K562 (cell line): ENCODE measurements around the gene PRDM16. TPM values are rescaled to one million over a fixed set of nuclear protein-coding genes. Genes with fewer than 3 reads are reported as not detected.

ENCODE experiments used
- ATAC-seq: fragments of 200-7000 bp; cut with Tn5 transposase; 3 replicates; pipeline ENCODE4 v1.9.1; 2020; ENCODE audit warnings: moderate library complexity
- BruUV-seq: library from RNA; stranded (reverse); fragments of 400-500 nt; replicated peaks from 2 replicates; lab custom pipeline; 2021; lab: Mats Ljungman, UMichigan
- CTCF ChIA-PET: fragments of 300-600 bp; formaldehyde crosslinking; extraction: SDS; loops from one replicate; lab custom pipeline; 2021; ENCODE audit warnings: low intra/inter-chr PET ratio; lab: Yijun Ruan, JAX
- POLR2A ChIA-PET: fragments of 300-600, 350-650 bp; sonication (Branson Sonifier 250); formaldehyde crosslinking; extraction: SDS; loops from one replicate; lab custom pipeline; 2021; ENCODE audit warnings: antibody characterized with exemption, inconsistent platforms; lab: Yijun Ruan, JAX
- DNase-seq, 4 experiments: peaks; one replicate each; pipeline versions ENCODE4 v3.0.0 to v3.0.0-alpha.2; 2011 to 2018; ENCODE audit warnings: low spot score in 3 of 4, mixed read lengths in 3 of 4; ENCODE audit errors: extremely low read depth in 1 of 4
- FAIRE-seq: peaks from 2 replicates; lab custom pipeline; 2011; peaks lifted over from hg19 to GRCh38; lab: Jason Lieb, UNC
- H2AFZ ChIP-seq: 2 replicates; pipeline ENCODE4 v1.6.0; 2011; ENCODE audit warnings: low read depth, low read length, control low read depth, inconsistent platforms
- H3K27ac ChIP-seq: fragments of 200-600 bp; 3 replicates; pipeline ENCODE4 v1.8.0; 2011; ENCODE audit warnings: low read depth, mild to moderate bottlenecking, control low read depth, inconsistent platforms, low read length, moderate library complexity, mixed read lengths; ENCODE audit errors: extremely low read depth
- H3K27me3 ChIP-seq, 2 experiments: fragments of 300-600 bp in 1 of 2; 2 replicates in 1 of 2; 3 replicates in 1 of 2; pipeline versions ENCODE4 v1.6.0 to v1.8.0; 2011; ENCODE audit warnings: inconsistent platforms in 2 of 2, low read length in 2 of 2, mild to moderate bottlenecking in 1 of 2, mixed read lengths in 1 of 2, moderate library complexity in 1 of 2; ENCODE audit not compliant: control insufficient read depth in 2 of 2, insufficient read depth in 2 of 2
- H3K36me3 ChIP-seq: fragments of 300-600 bp; 3 replicates; pipeline ENCODE4 v1.8.0; 2011; ENCODE audit warnings: mild to moderate bottlenecking, low read length, inconsistent platforms; ENCODE audit not compliant: control insufficient read depth, insufficient read depth
- H3K4me1 ChIP-seq, 2 experiments: fragments of 200-600 bp in 1 of 2; replicated peaks in 1 of 2; 2 replicates in 1 of 2; 3 replicates in 1 of 2; pipeline versions ENCODE4 v1.5.1 to v1.8.0; 2011; ENCODE audit warnings: inconsistent platforms in 2 of 2, low read length in 2 of 2, mild to moderate bottlenecking in 1 of 2, mixed read lengths in 1 of 2, moderate library complexity in 1 of 2; ENCODE audit not compliant: control insufficient read depth in 2 of 2, insufficient read depth in 2 of 2
- H3K4me2 ChIP-seq: 2 replicates; pipeline ENCODE4 v1.6.1; 2011; ENCODE audit warnings: low read length, control low read depth, inconsistent platforms, mixed read lengths; ENCODE audit not compliant: insufficient read depth
- H3K4me3 ChIP-seq: fragments of 200-600 bp; sonication (generic), shearing (Covaris generic); 2 replicates; pipeline ENCODE4 v1.5.1; 2016; ENCODE audit warnings: control low read depth, inconsistent platforms
- H3K79me2 ChIP-seq: fragments of 200-600 bp; 3 replicates; pipeline ENCODE4 v1.8.0; 2011; ENCODE audit warnings: low read length, inconsistent platforms; ENCODE audit not compliant: control insufficient read depth, insufficient read depth
- H3K9ac ChIP-seq, 2 experiments: 2 replicates each; pipeline versions ENCODE4 v1.6.0 to v1.6.1; 2011; ENCODE audit warnings: low read depth in 2 of 2, low read length in 2 of 2, control low read depth in 1 of 2, inconsistent platforms in 1 of 2, mild to moderate bottlenecking in 1 of 2, mixed read lengths in 1 of 2; ENCODE audit not compliant: insufficient read depth in 1 of 2
- H3K9me1 ChIP-seq: one replicate; pipeline ENCODE4 v1.6.0; 2011; ENCODE audit warnings: inconsistent platforms, mild to moderate bottlenecking, low read length, moderate library complexity; ENCODE audit not compliant: control insufficient read depth, insufficient read depth
- H3K9me3 ChIP-seq: replicated peaks from 2 replicates; pipeline ENCODE4 v1.5.1; 2011; ENCODE audit warnings: low read depth, low read length, inconsistent platforms; ENCODE audit not compliant: control insufficient read depth, insufficient read depth
- H4K20me1 ChIP-seq: replicated peaks from 2 replicates; pipeline ENCODE4 v1.6.1; 2011; ENCODE audit warnings: low read length, inconsistent platforms, mixed read lengths; ENCODE audit not compliant: control insufficient read depth, insufficient read depth
- ATF7 ChIP-seq: fragments of 450-650 bp; IDR thresholded peaks from 2 replicates; pipeline ENCODE4 v1.7.1; 2014; ENCODE audit warnings: mild to moderate bottlenecking, moderate library complexity
- E2F3 ChIP-seq: fragments of 250-450 bp; sonication (Bioruptor Pico); IDR thresholded peaks from 2 replicates; pipeline ENCODE4 v1.4.0; 2020; ENCODE audit warnings: mild to moderate bottlenecking
- GATAD2A ChIP-seq: fragments of 450-650 bp; IDR thresholded peaks from 2 replicates; pipeline ENCODE4 v1.6.1; 2017
- HLTF ChIP-seq: fragments of 450-650 bp; IDR thresholded peaks from 2 replicates; pipeline ENCODE4 v1.6.1; 2016
- HSF4 ChIP-seq: fragments of 250-450 bp; sonication (Bioruptor Pico); IDR thresholded peaks from 2 replicates; pipeline ENCODE4 v2.1.2; 2022; ENCODE audit warnings: mild to moderate bottlenecking, moderate library complexity, borderline replicate concordance
- KAT2B ChIP-seq: IDR thresholded peaks from one replicate; pipeline ENCODE4 v1.6.1; 2012; ENCODE audit warnings: low read depth, mild to moderate bottlenecking, control low read depth, inconsistent platforms, low read length, moderate library complexity
- OTX1 ChIP-seq: fragments of 450-650 bp; formaldehyde crosslinking; IDR thresholded peaks from 2 replicates; pipeline ENCODE4 v1.4.0; 2022; ENCODE audit warnings: mild to moderate bottlenecking
- PHF21A ChIP-seq: fragments of 450-650 bp; IDR thresholded peaks from 2 replicates; pipeline ENCODE4 v1.6.1; 2017; ENCODE audit warnings: low read depth, borderline replicate concordance
- RAD51 ChIP-seq: fragments of 450-650 bp; IDR thresholded peaks from 2 replicates; pipeline ENCODE4 v1.7.1; 2016; ENCODE audit warnings: low read depth, mild to moderate bottlenecking, borderline replicate concordance
- SRSF7 ChIP-seq: fragments of 200-400 bp; formaldehyde crosslinking; optimal IDR thresholded peaks from 2 replicates; pipeline ENCODE3; 2017; ENCODE audit warnings: mild to moderate bottlenecking, low read depth, low read length
- U2AF1 ChIP-seq: fragments of 200-400 bp; formaldehyde crosslinking; optimal IDR thresholded peaks from 2 replicates; pipeline ENCODE3; 2017; ENCODE audit warnings: mild to moderate bottlenecking, low read depth, low read length, moderate library complexity
- U2AF2 ChIP-seq: fragments of 200-400 bp; formaldehyde crosslinking; optimal IDR thresholded peaks from 2 replicates; pipeline ENCODE3; 2017; ENCODE audit warnings: low read depth, mild to moderate bottlenecking, low read length
- ZFX ChIP-seq: sonication (generic); formaldehyde crosslinking; IDR thresholded peaks from 2 replicates; pipeline ENCODE4 v1.8.0; 2022; ENCODE audit warnings: mild to moderate bottlenecking, missing genetic modification reagents, moderate library complexity
- ZNF274 ChIP-seq: IDR thresholded peaks from 2 replicates; pipeline ENCODE4 v1.6.1; 2011; ENCODE audit warnings: low read depth, mild to moderate bottlenecking, low read length, moderate library complexity, borderline replicate concordance
- ZNF589 ChIP-seq: fragments of 200-800 bp; sonication (Bioruptor generic); IDR thresholded peaks from 2 replicates; pipeline ENCODE4 v1.6.1; 2016; ENCODE audit warnings: low read depth, missing genetic modification characterization, missing compliant biosample characterization
- WGBS: fragments of 100-300 bp; shearing (Covaris generic); methylation state at CpG from one replicate; pipeline ENCODE4 v1.1.6; 2016; ENCODE audit warnings: low coverage, mixed read lengths; ENCODE audit not compliant: insufficient coverage; ENCODE audit errors: missing lambda C conversion rate; 5-methylcytosine and 5-hydroxymethylcytosine counted together
- in situ Hi-C: fragments of 300-500 bp; cut with MboI; formaldehyde crosslinking; loops from 4 replicates; pipeline ENCODE4 v1.15.0; 2018; ENCODE audit warnings: inconsistent platforms, mixed read lengths
- intact Hi-C: fragments of 100-400 bp; cut with micrococcal nuclease; formaldehyde crosslinking; loops from 2 replicates; pipeline ENCODE4 v1.14.2; 2022
- polyA plus RNA-seq, 8 experiments: library from polyadenylated mRNA; depleted of rRNA in 4 of 8; stranded (reverse) in 5 of 8; unstranded in 3 of 8; fragments of >200 nt; fragmentation: Nextera tagmentation in 2 of 8; fragmentation: Illumina TruSeq in 1 of 8; extraction: Ambion mirVana in 2 of 8; extraction: Trizol in 1 of 8; gene quantifications; 2 replicates each; pipeline versions ENCODE4 v1.2.1 to v1.2.3, GENCODE V29; 2011 to 2014; ENCODE audit warnings: inconsistent platforms in 1 of 8, missing spikeins in 1 of 8
- total RNA-seq, 7 experiments: library from RNA; depleted of rRNA in 6 of 7; stranded (reverse); fragments of >200 nt in 6 of 7; fragmentation: Illumina TruSeq in 2 of 7; extraction: Trizol in 2 of 7; gene quantifications; 2 replicates each; pipeline versions ENCODE4 v1.2.1 to v1.2.3, GENCODE V29; 2011 to 2021; ENCODE audit warnings: low replicate concordance in 1 of 7
- TF ChIP-seq, protein P1 (sequence below): fragments of 150-350 bp; conservative IDR thresholded peaks from 2 replicates; pipeline ENCODE4 v1.6.1; 2014; ENCODE audit warnings: low read length

PRDM16 gene
- total and polyA plus RNA-seq, 9 of the 15 experiments (the other 6 are each of a cell fraction or from before 2014, with no cell fraction given), result 0.10 to 0.27 TPM; not detected in 7

DNA sequence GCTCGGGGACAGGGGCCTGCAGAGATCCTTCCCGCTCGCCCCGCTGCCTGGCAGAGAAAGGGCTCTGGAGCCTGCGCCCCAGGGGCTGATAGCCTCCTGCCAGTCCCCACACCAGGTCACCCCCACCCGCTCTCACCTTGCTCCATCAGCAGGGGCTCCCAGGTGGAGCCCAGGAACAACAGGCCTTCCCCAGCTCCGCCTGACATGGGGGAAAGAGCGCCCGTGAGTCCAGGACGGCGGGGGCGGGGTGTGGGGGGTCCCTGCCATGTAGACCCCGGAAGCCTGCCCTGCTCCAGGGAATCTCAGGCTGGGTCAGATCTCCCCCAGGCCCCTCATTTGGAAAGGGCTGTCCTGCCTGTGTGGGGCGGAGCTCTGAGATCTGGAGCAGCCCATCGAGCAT lies 166.5 kb downstream of the PRDM16 start:
- no peak for ATAC-seq
- H3K27me3 ChIP-seq, result peaks cover 39 to 77% of the 10 kb centered on the region in 2 experiments

GRCh38 chr1:3236361-3236760 lies 167.4 kb downstream of the PRDM16 start:
- ChIA-PET CTCF (no interaction called here), POLR2A (interaction anchor here (0.6 kb wide), 1 partner anchor 10 kb away, joined by 3 read pairs; no protein-coding TSS in a partner anchor)
- intact Hi-C loops (no loop called here), in situ Hi-C loops (no loop called here)
- no peaks in the 10 kb centered on the region for H3K9me3 ChIP-seq
- FAIRE-seq (no peak), ATAC-seq (no peak), DNase-seq (no peak)
- no peak overlapping the region for H2AFZ ChIP-seq
- H3K27me3 ChIP-seq, result peaks cover 38 to 77% of the 10 kb centered on the region in 2 experiments; a peak in 4 of 5 replicates
- no peak overlapping the region for H3K4me3 ChIP-seq
- H3K79me2 ChIP-seq, result no peaks in the 10 kb centered on the region
- H3K27ac ChIP-seq, result no peak overlapping the region
- no peak overlapping the region for H3K4me2 ChIP-seq
- 1% methylated on average over 9 of the region's 9 CpGs for WGBS
- peaks cover 3% of the 10 kb centered on the region for H3K9me1 ChIP-seq
- H4K20me1 ChIP-seq, result peaks cover 9% of the 10 kb centered on the region
- peaks cover 0 to 14% of the 10 kb centered on the region in 2 experiments; a peak in 2 of 5 replicates for H3K4me1 ChIP-seq
- no peaks in the 10 kb centered on the region for H3K36me3 ChIP-seq
- BruUV-seq, result no TSS peak
- no peak overlapping the region for H3K9ac ChIP-seq
- no peak for TF ChIP-seq ZNF589 (CRISPR knock-in tag)
- TF ChIP-seq ZFX (CRISPR knock-in tag), result no peak
- no peak for TF ChIP-seq SRSF7
- no peak for TF ChIP-seq U2AF1
- TF ChIP-seq HLTF, result no peak
- no peak for TF ChIP-seq E2F3
- no peak for TF ChIP-seq HSF4 (CRISPR knock-in tag)
- no peak for TF ChIP-seq KAT2B
- no peak for TF ChIP-seq GATAD2A
- TF ChIP-seq ZNF274, result no peak
- no peak for TF ChIP-seq ATF7
- TF ChIP-seq, protein P1, sequence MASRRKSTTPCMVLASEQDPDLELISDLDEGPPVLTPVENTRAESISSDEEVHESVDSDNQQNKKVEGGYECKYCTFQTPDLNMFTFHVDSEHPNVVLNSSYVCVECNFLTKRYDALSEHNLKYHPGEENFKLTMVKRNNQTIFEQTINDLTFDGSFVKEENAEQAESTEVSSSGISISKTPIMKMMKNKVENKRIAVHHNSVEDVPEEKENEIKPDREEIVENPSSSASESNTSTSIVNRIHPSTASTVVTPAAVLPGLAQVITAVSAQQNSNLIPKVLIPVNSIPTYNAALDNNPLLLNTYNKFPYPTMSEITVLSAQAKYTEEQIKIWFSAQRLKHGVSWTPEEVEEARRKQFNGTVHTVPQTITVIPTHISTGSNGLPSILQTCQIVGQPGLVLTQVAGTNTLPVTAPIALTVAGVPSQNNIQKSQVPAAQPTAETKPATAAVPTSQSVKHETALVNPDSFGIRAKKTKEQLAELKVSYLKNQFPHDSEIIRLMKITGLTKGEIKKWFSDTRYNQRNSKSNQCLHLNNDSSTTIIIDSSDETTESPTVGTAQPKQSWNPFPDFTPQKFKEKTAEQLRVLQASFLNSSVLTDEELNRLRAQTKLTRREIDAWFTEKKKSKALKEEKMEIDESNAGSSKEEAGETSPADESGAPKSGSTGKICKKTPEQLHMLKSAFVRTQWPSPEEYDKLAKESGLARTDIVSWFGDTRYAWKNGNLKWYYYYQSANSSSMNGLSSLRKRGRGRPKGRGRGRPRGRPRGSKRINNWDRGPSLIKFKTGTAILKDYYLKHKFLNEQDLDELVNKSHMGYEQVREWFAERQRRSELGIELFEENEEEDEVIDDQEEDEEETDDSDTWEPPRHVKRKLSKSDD, result no peak

More for the DNA sequence above, 166.5 kb downstream of the PRDM16 start:
- Histone ChIP-seq H3K9ac (no peak overlapping the region), H3K4me2 (no peak overlapping the region), H3K79me2 (no peaks in the 10 kb centered on the region), H3K4me1 (peaks cover 0 to 6% of the 10 kb centered on the region in 2 experiments; a peak in 2 of 5 replicates), H2AFZ (no peak overlapping the region), H3K9me1 (peaks cover 3% of the 10 kb centered on the region), H3K4me3 (no peak overlapping the region), H3K27ac (no peak overlapping the region), H3K9me3 (no peaks in the 10 kb centered on the region), H4K20me1 (peaks cover 13% of the 10 kb centered on the region), H3K36me3 (no peaks in the 10 kb centered on the region)
- ChIA-PET CTCF (no interaction called here), POLR2A (interaction anchor here (0.6 to 0.7 kb wide), 2 partner anchors 9 to 13 kb away, joined by 3 read pairs; no protein-coding TSS in a partner anchor)
- intact Hi-C loops, result no loop called here
- BruUV-seq, result no TSS peak
- 2% methylated on average over 14 of the region's 15 CpGs for WGBS
- in situ Hi-C loops, result no loop called here
- FAIRE-seq (no peak), DNase-seq (no peak)
- TF ChIP-seq RAD51 (no peak), OTX1 (CRISPR knock-in tag) (no peak), U2AF2 (no peak), PHF21A (no peak)
